GM19438 (cell line): ENCODE data around the gene VSIR.

Experiments
- ATAC-seq: cut with Tn5 transposase; IDR thresholded peaks from one replicate; pipeline ENCODE4 v1.9.1; 2021; ENCODE audit warnings: low read depth; ENCODE audit not compliant: unreplicated experiment

Gene VSIR

GRCh38 chr10:71717056-71717455 is 56.3 kb downstream of the VSIR start:
- ATAC-seq = no peak

GRCh38 chr10:71716426-71716825 is 56.9 kb downstream of the VSIR start:
- no peak for ATAC-seq

DNA sequence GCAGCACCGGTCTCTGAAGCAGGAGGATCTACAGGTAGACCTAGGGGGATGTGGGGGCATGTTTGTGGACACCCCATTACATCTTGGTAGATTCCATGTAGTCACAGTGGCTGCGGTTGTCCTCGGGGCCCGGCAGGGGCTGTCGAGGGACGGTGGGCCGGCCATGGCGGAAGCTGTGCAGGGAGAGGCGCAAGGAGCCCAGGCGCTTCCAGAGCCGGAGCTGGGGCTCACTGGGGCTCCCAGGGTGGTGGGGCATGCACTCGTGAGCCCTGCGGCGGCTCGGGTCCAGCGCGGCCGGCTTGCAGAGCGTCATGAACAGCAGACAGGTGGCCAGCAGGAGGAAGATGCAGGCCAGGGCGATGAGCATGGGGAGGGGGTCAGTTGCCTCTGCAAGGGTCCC is 57.5 kb downstream of the VSIR start:
- ATAC-seq = no peak

DNA sequence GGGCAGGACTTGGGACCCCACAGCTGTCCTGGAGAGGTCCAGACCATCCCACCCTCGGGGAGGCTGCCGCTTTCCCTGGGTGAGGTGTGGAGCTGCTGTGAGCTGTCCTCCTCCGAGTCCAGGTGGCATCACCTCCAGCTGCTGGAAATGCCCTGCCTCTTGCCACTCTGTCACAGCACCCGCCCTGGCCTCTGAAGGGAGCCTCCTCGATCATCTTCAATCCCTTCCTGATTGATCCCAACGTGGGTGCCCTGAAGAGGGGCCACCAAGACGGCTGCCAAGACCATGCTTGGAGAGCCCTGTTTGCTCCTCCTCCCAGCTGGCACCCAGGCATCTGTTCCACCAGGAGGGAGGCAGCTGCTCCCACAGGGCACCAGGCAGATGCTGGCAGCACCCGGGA is 58.3 kb downstream of the VSIR start:
- ATAC-seq = no peak

DNA sequence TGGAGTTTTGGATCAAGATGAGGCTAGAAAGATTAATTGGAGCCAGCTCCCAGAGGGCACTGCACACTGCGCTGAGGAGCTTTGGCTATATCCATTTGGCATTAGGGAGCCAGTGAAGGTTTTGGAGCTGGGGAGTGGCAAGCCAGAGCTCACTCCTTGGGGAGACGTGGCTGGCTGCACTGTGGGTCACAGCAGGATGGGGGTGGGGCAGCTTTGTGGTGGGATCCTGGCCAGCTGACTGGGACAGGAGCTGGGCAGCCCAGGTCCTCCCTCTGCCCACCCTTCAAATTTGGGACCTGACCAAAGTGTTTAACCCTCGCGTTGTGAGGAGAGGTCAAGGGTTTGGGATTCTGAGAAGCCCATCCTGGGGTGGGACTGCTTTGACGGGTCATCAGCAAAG is 58.7 kb downstream of the VSIR start:
- no peak for ATAC-seq

- ATAC-seq = no peak
Observed at GRCh38 chr10:71714031-71714410, 59.3 kb downstream of the VSIR start.

DNA sequence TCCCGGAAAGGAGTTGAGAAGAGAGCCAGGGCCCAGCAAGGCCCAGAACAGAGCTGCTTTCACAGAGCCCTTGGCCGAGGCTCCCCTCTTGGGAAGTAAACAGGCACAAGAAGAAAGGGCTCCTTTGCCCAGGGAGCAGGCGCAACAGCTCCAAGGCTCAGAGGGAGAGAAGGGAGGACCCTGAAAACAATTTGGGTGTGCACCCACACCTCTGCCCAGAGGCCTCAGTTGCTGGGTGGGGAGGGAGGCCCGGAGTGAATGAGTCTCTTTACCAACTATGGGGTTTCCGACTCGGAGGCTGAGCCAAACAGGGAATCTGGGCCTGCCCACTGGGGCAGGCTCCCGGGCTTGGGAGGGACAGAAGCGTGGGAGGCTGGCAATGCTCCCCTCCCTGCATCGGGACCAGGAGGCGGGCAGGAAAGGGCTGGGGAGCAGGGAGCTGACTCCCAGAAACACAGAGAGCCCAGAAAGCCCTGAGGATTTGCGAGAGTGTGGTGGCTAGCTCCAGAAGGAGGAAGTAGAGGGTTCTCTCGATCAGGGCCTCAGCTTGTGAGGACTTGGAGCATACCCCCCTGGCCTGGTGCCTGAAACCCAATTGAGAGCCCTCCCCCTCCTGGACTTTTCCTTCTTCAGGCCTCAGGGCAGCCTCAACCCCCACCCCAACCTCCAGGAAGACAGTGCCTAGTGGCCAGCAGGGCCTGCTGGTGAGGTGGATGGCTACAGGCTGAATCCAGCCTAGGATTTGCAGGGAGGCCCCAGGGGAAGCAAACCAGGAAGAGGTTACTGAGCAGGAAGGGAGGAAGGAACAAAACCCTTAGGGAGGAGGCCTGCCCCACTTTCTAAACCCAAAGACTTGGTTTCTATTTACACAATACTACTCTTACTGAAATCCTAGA is 59.9 kb downstream of the VSIR start:
- no peak for ATAC-seq

GRCh38 chr10:71712572-71713134 is 60.7 kb downstream of the VSIR start:
- ATAC-seq = no peak

GRCh38 chr10:71712170-71712569 is 61.1 kb downstream of the VSIR start:
- ATAC-seq = no peak

GRCh38 chr10:71711052-71711623 is 62.2 kb downstream of the VSIR start:
- no peak for ATAC-seq

- no peak for ATAC-seq
Observed at GRCh38 chr10:71710519-71710918, 62.8 kb downstream of the VSIR start.

GRCh38 chr10:71708897-71709882 is 64.1 kb downstream of the VSIR start:
- no peak for ATAC-seq

DNA sequence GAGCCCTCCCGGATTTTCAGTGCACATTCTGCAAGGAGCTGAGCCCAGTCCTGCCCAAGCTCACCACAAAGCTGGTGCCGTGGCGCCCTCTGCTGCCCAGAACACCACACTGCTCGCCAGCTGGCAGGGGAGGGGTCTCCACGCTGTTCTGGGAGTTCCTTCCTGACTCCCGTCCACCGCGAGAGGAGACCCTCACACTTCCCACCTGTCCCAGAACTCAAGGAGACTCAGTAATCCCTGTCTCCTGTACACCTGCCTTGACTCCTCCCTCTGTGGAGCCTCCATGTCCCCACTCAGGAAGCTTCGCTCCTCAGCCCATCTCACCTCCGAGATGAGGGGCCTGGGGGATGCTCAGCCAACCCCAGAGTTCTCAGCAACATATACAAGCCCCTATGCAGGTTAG is 65.0 kb downstream of the VSIR start:
- no peak for ATAC-seq

DNA sequence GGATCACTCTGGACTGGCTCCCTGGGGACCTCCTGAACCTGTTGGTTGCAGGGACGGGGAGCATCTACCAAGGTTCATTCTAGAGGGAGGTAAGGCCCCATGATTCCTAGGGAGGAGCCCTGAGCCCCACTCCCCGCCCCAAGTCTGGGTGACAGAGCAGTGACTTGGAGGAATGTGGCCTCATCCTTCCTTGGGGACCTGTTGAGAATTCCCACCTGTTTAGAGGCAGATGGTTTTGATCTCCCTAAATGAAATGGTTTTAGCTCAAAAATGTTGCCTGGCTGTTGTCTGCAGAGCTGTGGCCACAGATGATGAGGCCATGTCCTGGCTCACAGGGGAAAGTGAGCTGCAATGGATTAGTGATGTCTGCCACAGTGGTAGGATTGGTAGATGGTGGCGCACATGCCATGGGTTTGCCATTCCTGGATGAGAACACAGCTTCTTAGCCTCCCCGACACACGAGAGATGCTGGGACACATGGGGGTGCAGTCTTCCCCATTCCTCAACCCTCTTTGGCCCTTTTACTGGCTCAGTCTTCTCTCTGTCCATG is 66.0 kb downstream of the VSIR start:
- no peak for ATAC-seq

DNA sequence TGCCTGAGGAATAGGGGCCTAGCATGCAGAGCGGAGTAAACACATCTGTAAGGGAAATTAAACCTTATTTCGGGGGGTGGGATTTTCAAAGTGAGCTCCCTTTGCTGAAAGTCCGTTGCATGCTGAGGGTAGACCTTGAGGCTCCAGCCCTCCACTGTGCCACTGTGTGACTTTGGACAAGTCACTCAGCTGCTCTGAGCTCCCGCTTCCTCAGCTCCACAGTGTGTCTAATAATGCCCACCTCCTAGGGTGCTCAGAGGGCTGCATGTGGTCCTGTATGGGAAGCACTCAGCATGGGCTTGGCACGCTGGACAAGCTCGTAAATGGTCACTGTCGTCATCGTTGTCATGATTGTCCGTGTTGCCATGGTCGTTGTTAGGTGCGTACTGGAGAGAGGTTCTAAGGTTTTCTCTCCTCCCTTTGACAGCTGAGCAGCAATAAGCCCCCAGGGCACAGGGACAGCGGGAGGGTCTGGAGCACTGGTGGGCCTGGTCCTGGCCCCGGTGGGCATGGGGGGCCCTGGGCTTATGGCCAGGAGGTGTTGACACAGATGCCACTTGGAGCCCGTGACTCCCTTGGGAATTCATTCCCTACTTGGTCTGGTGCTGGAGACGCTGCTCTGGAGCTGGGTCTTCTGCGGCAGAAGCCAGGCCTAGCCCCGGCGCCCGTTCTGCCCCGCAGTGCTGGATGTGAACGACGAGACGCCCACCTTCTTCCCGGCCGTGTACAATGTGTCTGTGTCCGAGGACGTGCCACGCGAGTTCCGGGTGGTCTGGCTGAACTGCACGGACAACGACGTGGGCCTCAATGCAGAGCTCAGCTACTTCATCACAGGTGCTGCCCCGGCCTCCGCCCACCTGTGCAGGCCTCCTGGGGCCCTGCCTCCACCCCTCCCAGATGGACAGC is 66.9 kb downstream of the VSIR start:
- no peak for ATAC-seq

DNA sequence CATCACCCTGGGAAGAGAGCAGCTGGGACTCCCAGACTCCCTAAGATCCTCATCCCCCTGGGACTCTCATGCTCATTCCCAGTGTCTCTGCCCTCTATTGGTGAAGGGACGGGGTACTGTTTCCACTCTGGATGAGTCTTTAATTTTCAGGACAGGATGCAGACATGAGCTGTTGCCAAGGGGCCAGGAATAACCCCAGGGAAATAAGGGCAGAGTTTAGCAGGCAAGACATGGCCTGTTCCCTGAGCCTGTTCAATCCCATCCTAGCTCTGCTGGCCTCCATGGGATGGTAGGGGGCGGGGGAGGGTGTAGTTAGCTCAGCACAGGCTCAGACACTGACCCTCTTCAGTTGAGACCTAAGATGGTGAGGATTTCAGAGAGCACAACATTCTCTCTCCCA is 67.7 kb downstream of the VSIR start:
- ATAC-seq = no peak

DNA sequence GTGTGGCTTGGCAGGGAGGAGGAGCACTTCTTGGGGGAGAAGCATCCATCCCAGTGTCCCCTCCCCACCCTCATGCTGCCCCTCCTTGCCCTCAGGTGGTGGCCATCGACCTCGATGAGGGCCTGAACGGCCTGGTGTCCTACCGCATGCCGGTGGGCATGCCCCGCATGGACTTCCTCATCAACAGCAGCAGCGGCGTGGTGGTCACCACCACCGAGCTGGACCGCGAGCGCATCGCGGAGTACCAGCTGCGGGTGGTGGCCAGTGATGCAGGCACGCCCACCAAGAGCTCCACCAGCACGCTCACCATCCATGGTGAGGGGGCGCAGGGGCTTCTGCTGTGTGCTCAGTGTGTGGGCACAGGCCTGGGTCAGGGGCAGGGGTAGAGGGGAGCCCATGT is 68.5 kb downstream of the VSIR start:
- no peak for ATAC-seq

GRCh38 chr10:71703577-71703976 is 69.7 kb downstream of the VSIR start:
- ATAC-seq = no peak

DNA sequence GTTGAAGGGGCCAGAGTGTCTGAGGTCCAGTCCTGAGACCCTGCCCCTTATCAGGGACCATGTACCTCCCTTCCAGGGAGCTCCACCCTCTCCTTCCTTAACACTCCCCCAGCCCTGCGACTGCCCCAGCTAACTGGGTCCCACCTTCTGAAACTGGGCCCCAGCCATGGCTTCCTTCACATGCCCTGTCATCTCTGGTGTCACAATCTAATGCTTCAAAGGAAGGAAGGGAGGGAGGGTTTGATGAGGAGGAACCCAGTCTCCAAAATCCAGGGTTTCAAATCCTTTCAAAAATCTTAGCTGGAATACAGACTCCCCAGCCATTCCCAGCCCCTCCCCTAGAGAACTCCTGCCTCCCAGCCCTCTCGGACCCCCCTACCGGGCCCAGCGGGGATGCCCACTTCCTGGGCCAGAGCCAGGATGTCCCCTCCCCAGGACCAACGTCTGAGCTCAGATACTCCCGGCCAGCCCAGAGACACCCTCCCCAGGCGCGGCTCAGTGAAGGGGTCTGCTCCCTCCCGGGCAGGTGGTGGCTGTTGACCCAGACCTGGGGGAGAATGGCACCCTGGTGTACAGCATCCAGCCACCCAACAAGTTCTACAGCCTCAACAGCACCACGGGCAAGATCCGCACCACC is 71.7 kb downstream of the VSIR start:
- no peak for ATAC-seq
